Suprapubic skin (tissue), 4 donors: Measurements from ENCODE around the gene PLA2G15. TPM values are rescaled to one million over a fixed set of nuclear protein-coding genes. Genes with fewer than 3 reads are reported as not detected.

Source experiments
- DNase-seq, 2 donors: peaks; one replicate each; pipeline ENCODE4 v3.0.0-alpha.2; 2019; ENCODE audit warnings: low spot score in 2 of 2
- H3K27ac ChIP-seq: fragments of 200-600 bp; sonication (generic); one replicate; pipeline ENCODE4 v1.5.1; 2019
- H3K27me3 ChIP-seq: fragments of 200-600 bp; sonication (generic); one replicate; pipeline ENCODE4 v1.5.1; 2019
- H3K36me3 ChIP-seq: fragments of 200-600 bp; sonication (generic); one replicate; pipeline ENCODE4 v1.5.1; 2019
- H3K4me1 ChIP-seq: fragments of 200-600 bp; sonication (generic); one replicate; pipeline ENCODE4 v1.5.1; 2019
- H3K4me3 ChIP-seq: fragments of 200-600 bp; sonication (generic); one replicate; pipeline ENCODE4 v1.5.1; 2019; ENCODE audit warnings: mild to moderate bottlenecking
- H3K9me3 ChIP-seq: fragments of 200-600 bp; sonication (generic); one replicate; pipeline ENCODE4 v1.5.1; 2019
- CTCF ChIP-seq, 2 donors: fragments of 200-600 bp in 1 of 2; fragments of 450-650 bp in 1 of 2; sonication (generic) in 1 of 2; IDR thresholded peaks; one replicate each; pipeline ENCODE4 v1.5.1; 2016 to 2019; ENCODE audit warnings: antibody characterized with exemption in 2 of 2, mild to moderate bottlenecking in 1 of 2, moderate library complexity in 1 of 2
- EP300 ChIP-seq: sonication (generic); formaldehyde crosslinking; IDR thresholded peaks from one replicate; pipeline ENCODE4 v1.6.1; 2017; ENCODE audit warnings: antibody characterized with exemption
- POLR2A ChIP-seq, 2 donors: fragments of 450-650 bp; IDR thresholded peaks; one replicate each; pipeline ENCODE4 v1.6.1; 2017; ENCODE audit warnings: antibody characterized with exemption in 2 of 2, mild to moderate bottlenecking in 2 of 2, moderate library complexity in 2 of 2
- POLR2AphosphoS5 ChIP-seq, 3 donors: sonication (generic); formaldehyde crosslinking; IDR thresholded peaks; one replicate each; pipeline ENCODE4 v1.6.1; 2017; ENCODE audit warnings: antibody characterized with exemption in 3 of 3
- WGBS: methylation state at CpG from one replicate; pipeline ENCODE4 v1.1.5; 2018; 5-methylcytosine and 5-hydroxymethylcytosine counted together
- total RNA-seq, 4 donors: library from RNA; depleted of rRNA; stranded (reverse); fragments of >200 nt; gene quantifications; one replicate each; pipeline ENCODE4 v1.1.0, GENCODE V29; 2016

PLA2G15 gene
- total RNA-seq, 4 donors from 2014 or later: 11.2 to 26.6 (median 23.6) TPM

GRCh38 chr16:68247932-68248331, 2.8 kb downstream of the PLA2G15 start:
- no peak for DNase-seq
- H3K27ac ChIP-seq: no peak overlapping the region

DNA sequence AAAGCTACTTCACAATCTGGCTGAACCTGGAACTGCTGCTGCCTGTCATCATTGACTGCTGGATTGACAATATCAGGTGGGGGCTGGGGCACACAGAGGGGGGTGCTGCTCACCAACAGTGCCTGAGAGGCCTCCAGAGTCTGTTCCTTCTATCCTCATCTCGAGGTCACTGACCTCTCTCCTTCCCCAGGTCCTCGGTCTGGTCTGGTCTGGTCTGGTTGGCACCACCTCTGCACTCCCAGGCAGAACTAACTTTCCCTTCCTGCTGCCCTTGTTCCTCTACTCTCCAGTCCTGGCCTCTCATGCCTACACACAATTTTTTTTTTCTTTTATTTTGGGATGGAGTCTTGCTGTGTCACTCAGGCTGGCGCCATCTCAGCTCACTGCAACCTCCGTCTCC, 4.2 kb downstream of the PLA2G15 start:
- 86% methylated on average over 4 of the region's 4 CpGs for WGBS
- TF ChIP-seq POLR2A (IDR thresholded peaks at IDR 0.05): no peak
- no peak for TF ChIP-seq EP300
- TF ChIP-seq CTCF (IDR thresholded peaks at IDR 0.05): no peak
- no peak for TF ChIP-seq POLR2AphosphoS5 (IDR thresholded peaks at IDR 0.05)
- no peaks in the 10 kb centered on the region for H3K27me3 ChIP-seq
- no peaks in the 10 kb centered on the region for H3K9me3 ChIP-seq
- no peak for DNase-seq
- H3K4me1 ChIP-seq: peaks cover 51% of the 10 kb centered on the region
- H3K27ac ChIP-seq: no peak overlapping the region
- H3K4me3 ChIP-seq: no peak overlapping the region
- H3K36me3 ChIP-seq: peaks cover 29% of the 10 kb centered on the region

More at GRCh38 chr16:68247932-68248331, 2.8 kb downstream of the PLA2G15 start:
- H3K9me3 ChIP-seq: no peaks in the 10 kb centered on the region
- TF ChIP-seq POLR2AphosphoS5 (IDR thresholded peaks at IDR 0.05) (no peak), POLR2A (IDR thresholded peaks at IDR 0.05) (no peak), CTCF (IDR thresholded peaks at IDR 0.05) (no peak), EP300 (no peak)
- H3K4me1 ChIP-seq: peaks cover 54% of the 10 kb centered on the region
- H3K4me3 ChIP-seq: no peak overlapping the region
- peaks cover 21% of the 10 kb centered on the region for H3K36me3 ChIP-seq
- no peaks in the 10 kb centered on the region for H3K27me3 ChIP-seq
- 84% methylated on average over 4 of the region's 4 CpGs for WGBS

DNA sequence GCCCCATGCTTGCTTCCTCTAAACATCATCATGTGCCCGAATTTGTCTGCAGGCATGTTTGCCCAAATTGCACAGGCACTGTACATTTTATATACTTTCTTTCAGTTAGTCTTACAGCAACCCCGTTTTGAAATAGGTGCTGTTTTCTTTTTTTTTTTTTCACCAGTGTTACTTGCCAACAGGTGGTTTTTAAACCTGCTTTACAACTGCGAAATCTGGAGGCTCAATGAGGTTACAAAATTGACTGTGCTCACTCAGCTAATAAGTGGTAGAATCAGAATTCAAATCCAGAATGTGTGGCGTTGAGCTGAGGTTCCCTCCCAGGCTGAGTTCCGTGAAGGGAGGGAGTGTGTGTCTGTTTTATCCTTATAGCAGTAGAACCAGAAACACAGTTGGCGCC, 5.8 kb downstream of the PLA2G15 start:
- WGBS: 58% methylated on average over 6 of the region's 6 CpGs
- TF ChIP-seq POLR2AphosphoS5 (IDR thresholded peaks at IDR 0.05) (no peak), EP300 (no peak), POLR2A (IDR thresholded peaks at IDR 0.05) (no peak), CTCF (IDR thresholded peaks at IDR 0.05) (no peak)
- peaks cover 42% of the 10 kb centered on the region for H3K4me1 ChIP-seq
- H3K9me3 ChIP-seq: no peaks in the 10 kb centered on the region
- no peak overlapping the region for H3K4me3 ChIP-seq
- no peaks in the 10 kb centered on the region for H3K27me3 ChIP-seq
- no peak for DNase-seq
- H3K27ac ChIP-seq: no peak overlapping the region
- H3K36me3 ChIP-seq: peaks cover 45% of the 10 kb centered on the region

DNA sequence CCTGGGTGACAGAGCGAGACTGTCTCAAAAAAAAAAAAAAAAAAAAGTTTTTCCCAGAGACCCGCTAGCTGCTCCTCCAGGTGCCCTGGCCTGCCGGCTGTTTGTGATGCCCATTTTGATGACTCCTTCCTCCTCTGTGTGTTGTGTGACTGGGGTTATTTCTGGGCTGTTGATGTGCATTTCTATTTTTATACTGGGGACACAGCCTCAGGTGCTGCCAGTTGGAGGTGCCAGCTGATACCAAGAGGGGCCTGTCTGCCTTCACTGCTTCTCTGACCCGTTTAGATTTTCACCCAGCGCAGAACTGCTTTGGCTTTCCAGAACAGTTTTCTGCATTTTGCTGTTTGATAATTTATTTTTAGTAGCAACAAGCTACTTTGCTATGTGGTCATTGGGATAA, 6.7 kb downstream of the PLA2G15 start:
- no peak overlapping the region for H3K27ac ChIP-seq
- peaks cover 33% of the 10 kb centered on the region for H3K4me1 ChIP-seq
- H3K27me3 ChIP-seq: no peaks in the 10 kb centered on the region
- H3K36me3 ChIP-seq: peaks cover 54% of the 10 kb centered on the region
- DNase-seq: no peak
- H3K4me3 ChIP-seq: no peak overlapping the region
- no peak for TF ChIP-seq POLR2AphosphoS5 (IDR thresholded peaks at IDR 0.05)
- TF ChIP-seq POLR2A (IDR thresholded peaks at IDR 0.05): no peak
- TF ChIP-seq EP300: no peak
- no peaks in the 10 kb centered on the region for H3K9me3 ChIP-seq
- 62% methylated on average over 5 of the region's 5 CpGs for WGBS

GRCh38 chr16:68252383-68252782, 7.2 kb downstream of the PLA2G15 start:
- DNase-seq: no peak
- H3K36me3 ChIP-seq: peaks cover 54% of the 10 kb centered on the region
- H3K4me3 ChIP-seq: no peak overlapping the region
- H3K27me3 ChIP-seq: no peaks in the 10 kb centered on the region
- H3K27ac ChIP-seq: no peak overlapping the region
- peaks cover 27% of the 10 kb centered on the region for H3K4me1 ChIP-seq
- WGBS: 59% methylated on average over 5 of the region's 5 CpGs
- TF ChIP-seq POLR2AphosphoS5 (IDR thresholded peaks at IDR 0.05): no peak
- TF ChIP-seq EP300: no peak
- TF ChIP-seq POLR2A (IDR thresholded peaks at IDR 0.05): no peak
- no peak for TF ChIP-seq CTCF (IDR thresholded peaks at IDR 0.05)
- no peaks in the 10 kb centered on the region for H3K9me3 ChIP-seq

- no peak for DNase-seq
- Histone ChIP-seq H3K9me3 (no peaks in the 10 kb centered on the region), H3K4me3 (no peak overlapping the region), H3K4me1 (peaks cover 26% of the 10 kb centered on the region), H3K27ac (no peak overlapping the region), H3K27me3 (no peaks in the 10 kb centered on the region), H3K36me3 (peaks cover 52% of the 10 kb centered on the region)
- 98% methylated on average over 4 of the region's 4 CpGs for WGBS
- TF ChIP-seq CTCF (IDR thresholded peaks at IDR 0.05): no peak
- no peak for TF ChIP-seq POLR2A (IDR thresholded peaks at IDR 0.05)
- no peak for TF ChIP-seq EP300
- TF ChIP-seq POLR2AphosphoS5 (IDR thresholded peaks at IDR 0.05): no peak
These were observed 8.5 kb downstream of the PLA2G15 start for GRCh38 chr16:68253721-68254120.
